ENCODE results near the gene CFAP90.

Gene CFAP90

GRCh38 chr5:7848296-7848695 is 2.6 kb downstream of the CFAP90 start:
- H3K27ac Mint-ChIP-seq: no peak overlapping the region
- no peak for DNase-seq
- peaks cover 6% of the 10 kb centered on the region for H3K27me3 Mint-ChIP-seq (ENCODE audit: low read depth, poor library complexity)
- peaks cover 4% of the 10 kb centered on the region for H3K9me3 Mint-ChIP-seq
- peaks cover 51% of the 10 kb centered on the region for H3K4me1 Mint-ChIP-seq
- peaks cover 4% of the 10 kb centered on the region for H3K36me3 Mint-ChIP-seq (ENCODE audit: low read depth)
- no peak for TF ChIP-seq CTCF (IDR thresholded peaks at IDR 0.05)
- H3K4me3 Mint-ChIP-seq: no peak overlapping the region

- H3K27me3 Mint-ChIP-seq (ENCODE audit: low read depth, poor library complexity): peaks cover 6% of the 10 kb centered on the region
Observed at GRCh38 chr5:7846327-7846726, 4.6 kb downstream of the CFAP90 start.

GRCh38 chr5:7845557-7845956 is 5.4 kb downstream of the CFAP90 start:
- Mint-ChIP-seq H3K27me3 (ENCODE audit: low read depth, poor library complexity) (peaks cover 6% of the 10 kb centered on the region), H3K4me1 (peaks cover 36% of the 10 kb centered on the region), H3K27ac (no peak overlapping the region)

More at GRCh38 chr5:7846327-7846726, 4.6 kb downstream of the CFAP90 start:
- H3K27ac Mint-ChIP-seq: no peak overlapping the region
- no peak for TF ChIP-seq CTCF (IDR thresholded peaks at IDR 0.05)
- H3K4me1 Mint-ChIP-seq: peaks cover 39% of the 10 kb centered on the region
- DNase-seq: no peak
- H3K9me3 Mint-ChIP-seq: no peaks in the 10 kb centered on the region
- no peaks in the 10 kb centered on the region for H3K36me3 Mint-ChIP-seq (ENCODE audit: low read depth)
- H3K4me3 Mint-ChIP-seq: no peak overlapping the region

GRCh38 chr5:7844901-7845300 is 6.0 kb downstream of the CFAP90 start:
- TF ChIP-seq CTCF (IDR thresholded peaks at IDR 0.05): no peak
- Mint-ChIP-seq H3K27me3 (ENCODE audit: low read depth, poor library complexity) (peaks cover 6% of the 10 kb centered on the region), H3K4me3 (peak overlapping the region; percentile 7), H3K9me3 (peaks cover 12% of the 10 kb centered on the region), H3K27ac (peak overlapping the region; percentile 34), H3K4me1 (peaks cover 36% of the 10 kb centered on the region), H3K36me3 (ENCODE audit: low read depth) (peaks cover 5% of the 10 kb centered on the region)
- no peak for DNase-seq

More at GRCh38 chr5:7845557-7845956, 5.4 kb downstream of the CFAP90 start:
- peaks cover 7% of the 10 kb centered on the region for H3K9me3 Mint-ChIP-seq
- TF ChIP-seq CTCF (IDR thresholded peaks at IDR 0.05): no peak
- no peak overlapping the region for H3K4me3 Mint-ChIP-seq
- H3K36me3 Mint-ChIP-seq (ENCODE audit: low read depth): peaks cover 4% of the 10 kb centered on the region
- peak; percentile 20 for DNase-seq

GRCh38 chr5:7842531-7842930 is 8.4 kb downstream of the CFAP90 start:
- H3K9me3 Mint-ChIP-seq: peaks cover 12% of the 10 kb centered on the region
- H3K4me1 Mint-ChIP-seq: peaks cover 15% of the 10 kb centered on the region
- peaks cover 6% of the 10 kb centered on the region for H3K27me3 Mint-ChIP-seq (ENCODE audit: low read depth, poor library complexity)
- H3K27ac Mint-ChIP-seq: no peak overlapping the region
- no peak overlapping the region for H3K4me3 Mint-ChIP-seq
- TF ChIP-seq CTCF (IDR thresholded peaks at IDR 0.05): no peak
- H3K36me3 Mint-ChIP-seq (ENCODE audit: low read depth): peaks cover 5% of the 10 kb centered on the region
- no peak for DNase-seq

- Mint-ChIP-seq H3K36me3 (ENCODE audit: low read depth) (peaks cover 5% of the 10 kb centered on the region), H3K4me3 (no peak overlapping the region), H3K27me3 (ENCODE audit: low read depth, poor library complexity) (no peaks in the 10 kb centered on the region), H3K4me1 (peaks cover 6% of the 10 kb centered on the region), H3K27ac (no peak overlapping the region), H3K9me3 (peaks cover 12% of the 10 kb centered on the region)
- no peak for TF ChIP-seq CTCF (IDR thresholded peaks at IDR 0.05)
- DNase-seq: no peak
Observed at GRCh38 chr5:7837403-7837802, 13.5 kb downstream of the CFAP90 start.

Measured in nephron progenitor cell (in vitro differentiated cells).